Mesendoderm (in vitro differentiated cells): Measurements from ENCODE around the gene TMEM238.

ENCODE experiments used
- DNase-seq: peaks from one replicate; pipeline ENCODE4 v3.0.0; 2013
- H2AK5ac ChIP-seq: 2 replicates; pipeline ENCODE4 v1.6.1; 2013; ENCODE audit warnings: low read length, inconsistent platforms
- H2BK120ac ChIP-seq: 2 replicates; pipeline ENCODE4 v1.6.1; 2013; ENCODE audit warnings: low read depth, mild to moderate bottlenecking, low read length, moderate library complexity, mixed read lengths
- H2BK15ac ChIP-seq: replicated peaks from 2 replicates; pipeline ENCODE4 v1.6.1; 2013; ENCODE audit warnings: low read depth, mild to moderate bottlenecking, moderate library complexity
- H2BK5ac ChIP-seq: 2 replicates; pipeline ENCODE4 v1.6.1; 2013; ENCODE audit warnings: low read length, inconsistent platforms
- H3K18ac ChIP-seq: 2 replicates; pipeline ENCODE4 v1.6.1; 2013; ENCODE audit warnings: mild to moderate bottlenecking, low read length, mixed read lengths
- H3K23ac ChIP-seq: one replicate; pipeline ENCODE4 v1.6.1; 2013; ENCODE audit warnings: low read length
- H3K27ac ChIP-seq: 2 replicates; pipeline ENCODE4 v1.5.1; 2013; ENCODE audit warnings: low read depth, mild to moderate bottlenecking, inconsistent platforms, low read length, moderate library complexity
- H3K27me3 ChIP-seq: 2 replicates; pipeline ENCODE4 v1.6.1; 2013; ENCODE audit warnings: low read length, control low read depth, mild to moderate bottlenecking, inconsistent platforms; ENCODE audit not compliant: insufficient read depth, poor library complexity
- H3K36me3 ChIP-seq: 2 replicates; pipeline ENCODE4 v1.6.1; 2013; ENCODE audit warnings: low read length, inconsistent platforms; ENCODE audit not compliant: control insufficient read depth, insufficient read depth
- H3K4ac ChIP-seq: one replicate; pipeline ENCODE4 v1.6.1; 2013; ENCODE audit warnings: low read depth, mild to moderate bottlenecking, low read length, moderate library complexity
- H3K4me1 ChIP-seq: 2 replicates; pipeline ENCODE4 v1.6.1; 2013; ENCODE audit warnings: low read depth, low read length, inconsistent platforms; ENCODE audit not compliant: control insufficient read depth
- H3K4me2 ChIP-seq: 2 replicates; pipeline ENCODE4 v1.6.1; 2013; ENCODE audit warnings: low read length
- H3K4me3 ChIP-seq: 2 replicates; pipeline ENCODE4 v1.5.1; 2013; ENCODE audit warnings: mild to moderate bottlenecking, low read length
- H3K56ac ChIP-seq: one replicate; pipeline ENCODE4 v1.6.1; 2013; ENCODE audit warnings: low read length
- H3K79me1 ChIP-seq: 2 replicates; pipeline ENCODE4 v1.6.1; 2013; ENCODE audit warnings: low read length, inconsistent platforms
- H3K79me2 ChIP-seq: 2 replicates; pipeline ENCODE4 v1.6.1; 2013; ENCODE audit warnings: mild to moderate bottlenecking, low read length; ENCODE audit not compliant: control insufficient read depth, insufficient read depth
- H3K9ac ChIP-seq: 2 replicates; pipeline ENCODE4 v1.6.1; 2013; ENCODE audit warnings: low read length, inconsistent platforms
- H4K5ac ChIP-seq: one replicate; pipeline ENCODE4 v1.6.1; 2013; ENCODE audit warnings: low read length
- H4K8ac ChIP-seq: one replicate; pipeline ENCODE4 v1.6.1; 2013; ENCODE audit warnings: low read depth, mild to moderate bottlenecking, control low read depth, low read length, moderate library complexity
- WGBS: extraction: QIAGEN DNeasy Blood & Tissue Kit; methylation state at CpG from one replicate; pipeline ENCODE4 v1.1.7; 2013; ENCODE audit warnings: low lambda C conversion rate, missing lambda C conversion rate; ENCODE audit not compliant: insufficient coverage; ENCODE audit errors: extremely low coverage; 5-methylcytosine and 5-hydroxymethylcytosine counted together

Gene TMEM238

GRCh38 chr19:55358943-55359908 lies 24.9 kb downstream of the TMEM238 start:
- H3K79me2 ChIP-seq = no peaks in the 10 kb centered on the region
- H3K79me1 ChIP-seq = no peaks in the 10 kb centered on the region
- no peak overlapping the region for H3K18ac ChIP-seq
- H4K5ac ChIP-seq = no peak overlapping the region
- no peaks in the 10 kb centered on the region for H3K36me3 ChIP-seq
- no peak overlapping the region for H2BK15ac ChIP-seq
- H2BK5ac ChIP-seq = no peak overlapping the region
- no peak overlapping the region for H3K56ac ChIP-seq
- H3K23ac ChIP-seq = no peak overlapping the region
- no peaks in the 10 kb centered on the region for H3K4me1 ChIP-seq
- no peak overlapping the region for H3K4ac ChIP-seq
- H3K27me3 ChIP-seq = peaks cover 5% of the 10 kb centered on the region
- H3K9ac ChIP-seq = no peak overlapping the region
- no peak overlapping the region for H3K4me3 ChIP-seq
- H3K4me2 ChIP-seq = no peak overlapping the region
- WGBS = no CpG with 5 or more reads among the region's 32 CpGs
- H2AK5ac ChIP-seq = no peak overlapping the region
- H2BK120ac ChIP-seq = no peak overlapping the region
- no peak overlapping the region for H3K27ac ChIP-seq
- DNase-seq = no peak
- no peak overlapping the region for H4K8ac ChIP-seq

DNA sequence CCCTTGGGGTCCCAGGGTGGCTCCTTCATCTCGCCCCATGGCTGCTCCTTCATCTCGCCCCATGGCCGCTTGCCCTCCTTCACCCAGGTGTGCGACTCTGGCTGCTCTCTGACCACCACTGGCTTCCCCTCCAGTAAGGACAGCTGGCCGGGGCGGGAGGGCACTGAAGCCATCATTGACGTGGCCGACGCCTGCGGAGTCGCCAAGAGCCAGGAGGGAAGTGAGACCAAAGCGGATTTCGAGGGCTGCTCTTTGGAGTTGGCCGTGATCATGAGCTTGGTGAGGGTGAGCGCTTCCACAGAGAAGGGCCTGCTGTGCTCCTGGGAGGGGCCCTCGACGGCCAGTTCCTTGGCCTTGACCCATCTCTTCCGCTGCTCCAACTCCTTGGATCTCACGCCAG lies 25.6 kb downstream of the TMEM238 start:
- no peaks in the 10 kb centered on the region for H3K36me3 ChIP-seq
- no CpG with 5 or more reads among the region's 19 CpGs for WGBS
- no peak overlapping the region for H4K5ac ChIP-seq
- H3K4me3 ChIP-seq = no peak overlapping the region
- H3K4ac ChIP-seq = no peak overlapping the region
- H3K4me1 ChIP-seq = no peaks in the 10 kb centered on the region
- no peak overlapping the region for H4K8ac ChIP-seq
- no peak overlapping the region for H3K9ac ChIP-seq
- no peak overlapping the region for H3K18ac ChIP-seq
- H3K79me2 ChIP-seq = no peaks in the 10 kb centered on the region
- no peak overlapping the region for H3K27ac ChIP-seq
- no peak overlapping the region for H3K4me2 ChIP-seq
- H3K56ac ChIP-seq = no peak overlapping the region
- H2BK5ac ChIP-seq = no peak overlapping the region
- H2BK120ac ChIP-seq = no peak overlapping the region
- H2AK5ac ChIP-seq = no peak overlapping the region
- H2BK15ac ChIP-seq = no peak overlapping the region
- no peak overlapping the region for H3K23ac ChIP-seq
- no peak for DNase-seq
- no peaks in the 10 kb centered on the region for H3K79me1 ChIP-seq
- peaks cover 5% of the 10 kb centered on the region for H3K27me3 ChIP-seq

DNA sequence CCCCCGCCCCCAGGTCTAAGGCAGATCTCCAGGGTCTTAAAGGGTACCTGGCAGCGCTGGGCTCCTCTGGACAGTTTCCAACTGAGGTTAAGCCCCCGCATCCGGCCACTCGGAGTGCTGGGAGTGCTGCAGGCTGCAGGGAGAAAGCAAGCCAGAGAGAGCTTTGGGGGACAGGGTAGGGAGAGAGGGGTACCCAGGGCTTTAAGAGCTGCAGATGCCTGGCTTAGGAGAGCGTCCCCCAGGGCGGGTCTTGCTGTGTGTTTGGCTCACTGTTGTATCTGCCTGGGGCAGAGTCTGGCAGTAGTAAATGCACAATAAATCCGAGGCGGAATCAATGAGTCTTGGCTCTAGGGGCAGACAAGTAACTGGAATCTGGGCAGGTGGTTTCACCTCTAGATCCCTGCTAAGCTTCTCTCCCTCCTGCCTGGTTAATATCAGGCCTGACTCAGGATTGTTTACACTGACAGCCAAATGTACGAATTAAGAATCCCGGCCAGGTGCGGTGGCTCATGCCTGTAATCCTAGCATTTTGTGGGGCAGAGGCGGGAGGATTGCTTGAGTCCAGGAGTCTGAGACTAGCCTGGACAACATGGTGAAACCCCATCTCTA lies 28.8 kb downstream of the TMEM238 start:
- Histone ChIP-seq H3K4ac (no peak overlapping the region), H2AK5ac (no peak overlapping the region), H3K9ac (no peak overlapping the region), H3K79me2 (no peaks in the 10 kb centered on the region), H3K23ac (no peak overlapping the region), H2BK120ac (no peak overlapping the region), H4K8ac (no peak overlapping the region), H4K5ac (no peak overlapping the region), H3K27ac (no peak overlapping the region), H3K4me3 (no peak overlapping the region), H3K56ac (peak overlapping the region; percentile 7), H2BK5ac (no peak overlapping the region), H3K18ac (no peak overlapping the region), H2BK15ac (no peak overlapping the region), H3K4me1 (peaks cover 3% of the 10 kb centered on the region), H3K36me3 (no peaks in the 10 kb centered on the region), H3K27me3 (peaks cover 16% of the 10 kb centered on the region), H3K4me2 (no peak overlapping the region), H3K79me1 (no peaks in the 10 kb centered on the region)
- WGBS = no CpG with 5 or more reads among the region's 13 CpGs
- DNase-seq = no peak

GRCh38 chr19:55354698-55355212 lies 29.3 kb downstream of the TMEM238 start, which contains the start of gene COX6B2:
COX6B2 (minus strand) TSS chr19:55354719; CDS start chr19:55354521, 198 bp downstream.
- no peak within 1 kb of the TSS for H3K18ac ChIP-seq
- H3K27ac ChIP-seq = no peak within 1 kb of the TSS
- peaks cover 16% of the 10 kb centered on the region for H3K27me3 ChIP-seq
- H3K79me2 ChIP-seq = no peaks in the 10 kb centered on the region
- peak within 1 kb of the TSS; percentile 59 for H3K9ac ChIP-seq
- no peaks in the 10 kb centered on the region for H3K36me3 ChIP-seq
- no peak within 1 kb of the TSS for H3K4ac ChIP-seq
- no peak within 1 kb of the TSS for H2BK120ac ChIP-seq
- no peak for DNase-seq
- no peak within 1 kb of the TSS for H3K4me3 ChIP-seq
- H3K56ac ChIP-seq = peak within 1 kb of the TSS; percentile 75
- no peak within 1 kb of the TSS for H2BK5ac ChIP-seq
- peaks cover 3% of the 10 kb centered on the region for H3K4me1 ChIP-seq
- H3K23ac ChIP-seq = no peak within 1 kb of the TSS
- H2AK5ac ChIP-seq = no peak within 1 kb of the TSS
- H3K79me1 ChIP-seq = no peaks in the 10 kb centered on the region
- H4K8ac ChIP-seq = no peak within 1 kb of the TSS
- H4K5ac ChIP-seq = no peak within 1 kb of the TSS
- peak within 1 kb of the TSS; percentile 61 for H3K4me2 ChIP-seq
- no CpG with 5 or more reads among the region's 43 CpGs for WGBS
- no peak within 1 kb of the TSS for H2BK15ac ChIP-seq

- Histone ChIP-seq H2AK5ac (no peak overlapping the region), H3K79me1 (no peaks in the 10 kb centered on the region), H3K36me3 (no peaks in the 10 kb centered on the region), H3K4me3 (no peak overlapping the region), H3K4me1 (peaks cover 3% of the 10 kb centered on the region), H2BK120ac (no peak overlapping the region), H3K23ac (no peak overlapping the region), H4K8ac (no peak overlapping the region), H3K27me3 (peaks cover 16% of the 10 kb centered on the region), H2BK5ac (no peak overlapping the region), H2BK15ac (no peak overlapping the region), H4K5ac (no peak overlapping the region), H3K4ac (no peak overlapping the region), H3K9ac (peak overlapping the region; percentile 59), H3K79me2 (no peaks in the 10 kb centered on the region), H3K56ac (peak overlapping the region; percentile 75), H3K4me2 (peak overlapping the region; percentile 61), H3K27ac (no peak overlapping the region), H3K18ac (no peak overlapping the region)
- peak; percentile 75 for DNase-seq
- no CpG with 5 or more reads among the region's 72 CpGs for WGBS
These were observed 30.0 kb downstream of the TMEM238 start for GRCh38 chr19:55353803-55354697.
